PC-9 (cell line): Measurements from ENCODE around the gene CLCN6. TPM values are rescaled to one million over a fixed set of nuclear protein-coding genes. Genes with fewer than 3 reads are reported as not detected.

ENCODE experiments used
- BruUV-seq: library from RNA; stranded (reverse); fragments of 400-500 nt; replicated peaks from 2 replicates; lab custom pipeline; 2021; lab: Mats Ljungman, UMichigan
- CTCF ChIA-PET: fragments of 300-600 bp; sonication (Branson Sonifier 250); formaldehyde crosslinking; loops from one replicate; lab custom pipeline; 2022; ENCODE audit warnings: antibody characterized with exemption; lab: Charles Lee
- POLR2A ChIA-PET: fragments of 300-600 bp; sonication (Branson Sonifier 250); formaldehyde crosslinking; loops from one replicate; lab custom pipeline; 2022; ENCODE audit warnings: antibody characterized with exemption; ENCODE audit not compliant: unreplicated experiment; lab: Charles Lee
- DNase-seq, 2 experiments: peaks; one replicate each; pipeline versions ENCODE4 v3.0.0 to v3.0.0-alpha.2; 2015 to 2022; ENCODE audit warnings: mixed read lengths in 1 of 2
- H2AFZ ChIP-seq: fragments of 200-600 bp; sonication (generic); 2 replicates; pipeline ENCODE4 v1.8.1; 2017; ENCODE audit warnings: antibody characterized with exemption
- H3F3A ChIP-seq: fragments of 200-600 bp; sonication (generic); 2 replicates; pipeline ENCODE4 v1.8.1; 2017; ENCODE audit warnings: antibody characterized with exemption, mild to moderate bottlenecking, low read depth; ENCODE audit not compliant: insufficient read depth
- H3K27ac ChIP-seq: fragments of 200-600 bp; sonication (generic); 2 replicates; pipeline ENCODE4 v1.6.1; 2016; ENCODE audit warnings: mixed run types
- H3K27me3 ChIP-seq: fragments of 200-600 bp; sonication (generic); 2 replicates; pipeline ENCODE4 v1.6.1; 2016; ENCODE audit warnings: low read depth, mixed run types; ENCODE audit not compliant: insufficient read depth
- H3K36me3 ChIP-seq: fragments of 200-600 bp; sonication (generic); 2 replicates; pipeline ENCODE4 v1.6.1; 2016; ENCODE audit warnings: low read depth, mixed run types
- H3K4me1 ChIP-seq: fragments of 200-600 bp; sonication (generic); replicated peaks from 2 replicates; pipeline ENCODE4 v1.6.1; 2016; ENCODE audit warnings: mixed run types; ENCODE audit not compliant: insufficient read depth
- H3K4me2 ChIP-seq: fragments of 200-600 bp; sonication (generic); 2 replicates; pipeline ENCODE4 v1.6.1; 2017; ENCODE audit warnings: mixed run types
- H3K4me3 ChIP-seq: fragments of 200-600 bp; sonication (generic); 2 replicates; pipeline ENCODE4 v1.6.1; 2016; ENCODE audit warnings: mixed run types
- H3K79me2 ChIP-seq: fragments of 200-600 bp; sonication (generic); 2 replicates; pipeline ENCODE4 v1.6.1; 2017; ENCODE audit warnings: low read depth, mixed run types
- H3K9me2 ChIP-seq: fragments of 200-600 bp; sonication (generic); 2 replicates; pipeline ENCODE4 v1.8.1; 2017; ENCODE audit warnings: mild to moderate bottlenecking; ENCODE audit not compliant: insufficient read depth
- H3K9me3 ChIP-seq: fragments of 200-600 bp; sonication (generic); 2 replicates; pipeline ENCODE4 v1.8.1; 2016; ENCODE audit warnings: low read depth; ENCODE audit not compliant: insufficient read depth
- H4K20me1 ChIP-seq: fragments of 200-600 bp; sonication (generic); 2 replicates; pipeline ENCODE4 v1.8.1; 2017; ENCODE audit not compliant: insufficient read depth
- CTCF ChIP-seq: fragments of 200-600 bp; sonication (generic); conservative IDR thresholded peaks from 2 replicates; pipeline ENCODE4 v1.6.1; 2017; ENCODE audit warnings: mixed run types, antibody characterized with exemption, mild to moderate bottlenecking, moderate library complexity
- EZH2 ChIP-seq: fragments of 200-600 bp; sonication (generic); IDR thresholded peaks from 2 replicates; pipeline ENCODE4 v1.8.0; 2017; ENCODE audit warnings: antibody characterized with exemption, low read depth
- intact Hi-C: fragments of 100-400 bp; cut with micrococcal nuclease; formaldehyde crosslinking; loops from one replicate; pipeline ENCODE4 v1.10.0; 2022; ENCODE audit not compliant: unreplicated experiment
- total RNA-seq: library from RNA; stranded (reverse); gene quantifications from 2 replicates; pipeline ENCODE4 v1.2.3, GENCODE V29; 2021

The CLCN6 gene
- total RNA-seq, 1 experiment from 2014 or later: 16.7 TPM

- H3K9me3 ChIP-seq: no peaks in the 10 kb centered on the region
- POLR2A ChIA-PET: no interaction called here
- no peaks in the 10 kb centered on the region for H3K79me2 ChIP-seq
- H2AFZ ChIP-seq: no peak overlapping the region
- no peaks in the 10 kb centered on the region for H4K20me1 ChIP-seq
- no peak overlapping the region for H3K27ac ChIP-seq
- no TSS peak for BruUV-seq
- H3F3A ChIP-seq: peaks cover 25% of the 10 kb centered on the region
- H3K27me3 ChIP-seq: no peaks in the 10 kb centered on the region
- intact Hi-C loops: no loop called here
- H3K4me3 ChIP-seq: no peak overlapping the region
- peaks cover 19% of the 10 kb centered on the region for H3K4me1 ChIP-seq
- H3K36me3 ChIP-seq: no peaks in the 10 kb centered on the region; the same call in 1 of the 2 replicates
- H3K4me2 ChIP-seq: no peak overlapping the region
- TF ChIP-seq CTCF (no peak), EZH2 (no peak)
- CTCF ChIA-PET: no interaction called here
- H3K9me2 ChIP-seq: no peaks in the 10 kb centered on the region
- DNase-seq: no peak
These were observed 11.2 kb downstream of the CLCN6 start for GRCh38 chr1:11817192-11817591.

GRCh38 chr1:11822091-11822490 is 16.1 kb downstream of the CLCN6 start:
- Histone ChIP-seq H3K27me3 (no peaks in the 10 kb centered on the region), H3K79me2 (no peaks in the 10 kb centered on the region), H3K4me2 (peak overlapping the region; percentile 67), H3F3A (peaks cover 30% of the 10 kb centered on the region), H2AFZ (no peak overlapping the region), H3K9me2 (no peaks in the 10 kb centered on the region), H3K9me3 (no peaks in the 10 kb centered on the region), H3K36me3 (peaks cover 4% of the 10 kb centered on the region; the same call in 1 of the 2 replicates), H3K27ac (peak overlapping the region; percentile 85), H4K20me1 (no peaks in the 10 kb centered on the region), H3K4me3 (peak overlapping the region; percentile 26; the same call in 1 of the 2 replicates), H3K4me1 (peaks cover 21% of the 10 kb centered on the region)
- TF ChIP-seq CTCF (no peak), EZH2 (no peak)
- BruUV-seq: no TSS peak
- ChIA-PET POLR2A (interaction anchor here (0.6 to 1.0 kb wide), 9 partner anchors 12 to 663 kb away, joined by 3 to 9 read pairs (median 5); partner anchors contain the start of gene MIIP), CTCF (interaction anchor here (0.9 to 1.2 kb wide), 2 partner anchors 15 to 19 kb away, joined by 4 to 5 read pairs; no protein-coding TSS in a partner anchor)
- DNase-seq: no peak
- intact Hi-C loops: loop anchor here (5.0 kb wide), 2 partner anchors 35 to 85 kb away; partner anchors contain the start of gene AGTRAP

- Histone ChIP-seq H3K4me2 (no peak overlapping the region), H3K9me2 (no peaks in the 10 kb centered on the region), H4K20me1 (no peaks in the 10 kb centered on the region), H3K9me3 (no peaks in the 10 kb centered on the region), H2AFZ (no peak overlapping the region), H3F3A (peaks cover 30% of the 10 kb centered on the region), H3K79me2 (no peaks in the 10 kb centered on the region), H3K27me3 (no peaks in the 10 kb centered on the region), H3K27ac (no peak overlapping the region), H3K36me3 (peaks cover 4% of the 10 kb centered on the region; the same call in 1 of the 2 replicates), H3K4me3 (no peak overlapping the region), H3K4me1 (peaks cover 21% of the 10 kb centered on the region)
- DNase-seq: no peak
- TF ChIP-seq EZH2 (no peak), CTCF (no peak)
- POLR2A ChIA-PET: no interaction called here
- intact Hi-C loops: loop anchor here (5.0 kb wide), 2 partner anchors 36 to 86 kb away; partner anchors contain the start of gene AGTRAP
- CTCF ChIA-PET: no interaction called here
- no TSS peak for BruUV-seq
These were observed 17.6 kb downstream of the CLCN6 start for GRCh38 chr1:11823366-11824137.
